Measurements from ENCODE around the gene RFXANK.

GRCh38 chr19:19202707-19203011 lies 10.6 kb downstream of the RFXANK start:
- TF ChIP-seq CTCF (IDR thresholded peaks at IDR 0.05; ENCODE audit: low read depth, low read length, missing input control) (no peak), TAF1 (conservative IDR thresholded peaks at IDR 0.05) (no peak), GABPA (IDR thresholded peaks at IDR 0.05 in 1 of 2, conservative IDR thresholded peaks at IDR 0.05 in 1 of 2) (no peak), JUND (IDR thresholded peaks at IDR 0.05) (no peak)
- TF ChIP-seq, protein P1, sequence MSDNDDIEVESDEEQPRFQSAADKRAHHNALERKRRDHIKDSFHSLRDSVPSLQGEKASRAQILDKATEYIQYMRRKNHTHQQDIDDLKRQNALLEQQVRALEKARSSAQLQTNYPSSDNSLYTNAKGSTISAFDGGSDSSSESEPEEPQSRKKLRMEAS (IDR thresholded peaks at IDR 0.05) = no peak
